Fibroblast of peridontal ligament (primary cell): ENCODE measurements around the gene RASA4B.
"Not testable (repeated sequence)": the region's sequence is repeated elsewhere in the genome, so short reads cannot be mapped to it uniquely, and the experiment has no call there.

ENCODE experiments used
- DNase-seq: peaks from one replicate; pipeline ENCODE4 v3.0.0-alpha.2; 2010; ENCODE audit errors: extremely low read depth

RASA4B gene

DNA sequence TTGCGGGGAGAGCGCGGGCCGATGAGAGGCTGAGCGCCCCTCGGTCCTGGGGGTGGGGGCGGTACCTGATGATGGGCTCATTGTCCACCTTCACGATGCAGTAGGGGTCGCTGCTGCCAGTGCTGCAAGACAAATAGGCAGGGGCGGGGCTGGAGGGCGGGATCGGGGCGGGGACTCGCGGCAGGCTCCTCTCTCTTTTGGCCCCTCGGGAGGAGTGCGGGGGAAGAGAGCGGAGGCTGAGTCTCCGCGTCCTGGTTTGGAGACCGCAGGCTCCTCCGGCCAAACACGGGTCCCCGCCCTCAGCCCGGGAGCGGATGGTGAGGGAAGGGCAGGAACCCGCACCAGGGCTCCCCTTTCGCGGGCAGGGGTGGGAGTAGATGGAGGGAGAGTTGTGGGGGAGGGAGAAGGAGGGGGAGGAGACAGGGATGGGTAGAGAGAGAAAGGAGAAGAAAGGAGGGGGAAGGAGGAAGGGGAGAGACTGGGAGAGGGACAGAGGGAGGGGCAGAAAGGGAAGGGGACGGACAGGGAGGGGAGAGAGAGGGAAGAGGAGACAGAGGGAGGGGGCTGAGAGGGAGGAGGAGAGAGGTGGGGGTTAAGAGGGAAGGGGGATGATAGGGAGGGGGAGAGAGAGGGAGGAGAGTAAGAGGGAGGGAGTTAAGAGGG lies 5.6 kb downstream of the RASA4B start:
- DNase-seq, result not testable (repeated sequence)

DNA sequence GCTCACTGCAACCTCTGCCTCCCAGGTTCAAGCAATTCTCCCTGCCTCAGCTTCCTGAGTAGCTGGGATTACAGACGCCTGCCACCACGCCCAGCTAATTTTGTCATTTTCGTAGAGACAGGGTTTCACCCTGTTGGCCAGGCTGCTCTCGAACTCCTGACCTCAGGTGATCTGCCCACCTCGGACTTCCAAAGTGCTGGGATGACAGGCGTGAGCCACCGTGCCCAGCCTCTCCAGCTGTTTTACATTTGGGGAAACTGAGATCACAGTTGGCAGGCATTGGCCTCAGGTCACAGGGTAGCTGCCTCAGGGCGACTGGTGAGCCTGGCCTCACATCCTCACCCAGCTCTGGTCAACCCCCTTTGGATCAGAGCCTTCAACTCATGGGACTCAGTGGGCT lies 7.0 kb downstream of the RASA4B start:
- DNase-seq, result not testable (repeated sequence)

DNA sequence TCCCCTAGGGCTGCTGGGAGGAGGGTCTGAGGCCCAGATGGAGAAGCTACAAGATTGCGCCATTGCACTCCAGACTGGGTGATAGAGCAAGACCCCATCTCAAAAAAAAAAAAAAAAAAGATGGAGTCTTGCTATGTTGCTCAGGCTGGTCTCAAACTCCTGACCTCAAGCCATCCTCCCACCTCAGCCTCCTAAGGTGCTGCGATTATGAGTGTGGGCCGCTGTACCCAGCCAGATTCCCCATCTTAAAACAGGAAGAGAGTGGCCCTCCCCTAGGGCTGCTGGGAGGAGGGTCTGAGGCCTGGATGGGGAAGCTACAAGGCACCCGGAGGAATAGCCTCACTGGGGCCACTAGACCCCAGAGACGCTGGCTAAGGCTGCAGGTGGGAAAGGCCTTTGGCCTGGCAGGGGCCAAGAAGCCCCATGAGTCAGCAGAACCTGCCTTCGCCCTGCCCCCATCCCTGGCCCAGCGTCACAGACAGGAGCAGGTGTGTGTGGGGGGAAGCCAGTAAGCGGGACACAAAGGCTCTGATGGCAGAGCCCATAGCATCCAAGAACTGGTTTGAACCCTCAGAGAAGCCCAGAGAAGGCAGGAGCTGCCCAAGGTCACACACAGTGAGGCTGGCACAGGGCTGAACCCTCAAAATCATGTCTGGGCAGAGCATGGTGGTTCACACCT lies 10.0 kb downstream of the RASA4B start:
- not testable (repeated sequence) for DNase-seq

DNA sequence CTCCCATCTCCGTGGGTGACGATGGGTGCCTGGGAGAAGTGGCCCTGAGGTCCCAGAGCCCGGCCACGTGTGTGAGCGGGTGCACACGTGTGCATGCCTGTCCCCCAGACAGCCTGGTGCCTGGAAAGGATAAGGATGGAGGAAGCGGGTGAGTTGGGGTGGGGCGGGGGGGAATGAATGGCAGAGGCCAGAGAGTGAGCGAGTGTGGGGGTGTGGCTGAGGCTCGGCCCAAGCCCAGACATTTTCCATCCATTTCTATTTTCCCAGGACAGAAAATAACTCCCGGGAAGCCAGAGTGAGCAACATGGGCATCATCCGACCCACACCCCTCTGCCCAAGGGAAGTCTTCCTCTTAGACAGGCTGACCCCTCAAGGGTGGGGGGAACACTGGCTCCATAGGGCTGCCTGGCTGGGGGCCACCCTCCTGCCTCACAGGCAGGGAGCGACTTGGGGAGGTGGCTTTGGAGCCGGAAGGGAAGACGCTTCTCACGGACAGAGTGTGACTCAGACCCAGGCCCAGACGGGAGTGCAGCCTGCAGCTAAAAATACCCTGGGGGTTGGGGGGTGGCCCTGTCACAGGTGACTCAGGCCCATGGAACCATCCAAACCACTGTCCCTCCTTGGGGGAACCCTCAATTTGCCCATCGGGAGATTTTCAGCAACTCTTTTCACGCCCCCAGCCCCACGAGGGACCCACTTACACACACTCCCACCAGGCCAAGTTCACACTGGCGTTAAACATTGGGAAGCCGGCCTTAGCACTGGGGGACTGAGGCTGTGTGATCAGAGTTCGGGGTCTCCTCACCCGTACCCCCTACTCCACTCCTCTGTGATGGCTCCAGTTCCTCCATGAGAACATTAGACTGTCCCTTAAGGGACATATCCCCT lies 12.0 kb downstream of the RASA4B start:
- not testable (repeated sequence) for DNase-seq

DNA sequence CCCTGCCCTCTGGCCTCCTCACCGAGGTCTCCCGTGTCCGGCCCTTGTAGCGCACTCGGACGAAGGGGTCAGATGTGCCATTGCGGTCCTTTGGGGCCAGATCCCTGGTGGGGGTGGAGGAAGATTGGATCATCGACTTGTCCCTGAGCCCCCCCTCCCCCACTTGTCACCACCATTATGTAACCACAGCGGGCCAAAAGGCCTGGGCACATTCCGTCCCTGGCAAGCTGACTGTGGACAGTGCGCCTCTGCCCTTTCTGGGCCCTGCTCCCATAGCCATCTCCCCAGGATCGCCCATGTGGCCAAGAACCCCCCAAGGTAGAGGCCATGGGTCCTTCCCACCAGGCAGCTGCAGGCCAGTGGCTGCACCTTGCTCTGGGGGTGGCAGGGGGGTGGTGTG lies 14.4 kb downstream of the RASA4B start:
- DNase-seq, result not testable (repeated sequence)

DNA sequence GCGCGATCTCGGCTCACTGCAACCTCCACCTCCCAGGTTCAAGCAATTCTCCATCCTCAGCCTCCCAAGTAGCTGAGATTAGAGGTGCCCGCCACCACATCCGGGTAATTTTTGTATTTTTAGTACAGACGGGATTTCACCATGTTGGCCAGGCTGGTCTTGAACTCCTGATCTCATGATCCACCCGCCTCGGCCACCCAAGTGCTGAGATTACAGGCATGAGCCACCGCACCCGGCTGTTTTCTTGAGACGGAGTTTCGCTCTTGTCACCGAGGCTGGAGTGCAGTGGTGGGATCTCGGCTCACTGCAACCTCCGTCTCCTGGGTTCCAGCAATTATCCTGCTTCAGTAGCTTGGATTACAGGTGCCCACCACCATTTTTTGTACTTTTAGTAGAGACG lies 19.3 kb downstream of the RASA4B start:
- not testable (repeated sequence) for DNase-seq

DNA sequence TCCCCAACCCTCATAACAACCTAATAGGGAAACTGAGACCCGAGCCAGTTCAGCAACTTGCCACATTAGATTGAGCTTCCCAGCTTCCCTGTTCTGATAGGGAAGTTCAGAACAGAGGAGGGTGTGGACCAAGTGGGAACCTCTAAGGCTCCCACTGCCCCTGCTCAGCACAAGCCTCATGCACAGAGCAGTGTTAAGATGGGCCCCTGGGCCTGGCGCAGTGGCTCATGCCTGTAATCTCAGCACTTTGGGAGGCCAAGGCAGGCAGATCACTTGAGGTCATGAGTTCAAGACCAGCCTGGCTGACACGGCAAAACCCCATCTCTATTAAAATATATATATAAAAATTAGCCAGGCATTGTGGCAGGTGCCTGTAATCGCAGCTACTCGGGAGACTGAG lies 20.3 kb downstream of the RASA4B start:
- DNase-seq, result not testable (repeated sequence)

DNA sequence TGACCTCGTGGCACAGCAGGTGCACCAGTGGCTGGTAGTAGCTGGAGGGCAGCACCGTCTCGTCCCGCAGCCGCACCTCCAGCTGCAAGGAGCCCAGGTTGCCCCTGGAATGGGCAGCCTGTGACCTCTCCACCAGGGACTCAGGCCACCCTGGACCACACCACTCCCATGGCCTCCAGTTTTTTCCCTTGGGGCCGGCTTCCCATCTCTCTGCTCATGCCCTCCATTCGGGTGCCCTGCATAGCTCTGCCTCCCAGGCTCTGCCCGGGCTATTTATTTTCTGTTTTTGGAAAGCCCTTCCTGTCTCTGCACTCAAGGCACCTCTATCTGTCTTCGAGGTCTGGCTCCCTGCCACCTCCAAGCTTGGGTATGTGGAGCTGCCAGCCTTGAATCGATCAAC lies 20.7 kb downstream of the RASA4B start:
- DNase-seq, result not testable (repeated sequence)

DNA sequence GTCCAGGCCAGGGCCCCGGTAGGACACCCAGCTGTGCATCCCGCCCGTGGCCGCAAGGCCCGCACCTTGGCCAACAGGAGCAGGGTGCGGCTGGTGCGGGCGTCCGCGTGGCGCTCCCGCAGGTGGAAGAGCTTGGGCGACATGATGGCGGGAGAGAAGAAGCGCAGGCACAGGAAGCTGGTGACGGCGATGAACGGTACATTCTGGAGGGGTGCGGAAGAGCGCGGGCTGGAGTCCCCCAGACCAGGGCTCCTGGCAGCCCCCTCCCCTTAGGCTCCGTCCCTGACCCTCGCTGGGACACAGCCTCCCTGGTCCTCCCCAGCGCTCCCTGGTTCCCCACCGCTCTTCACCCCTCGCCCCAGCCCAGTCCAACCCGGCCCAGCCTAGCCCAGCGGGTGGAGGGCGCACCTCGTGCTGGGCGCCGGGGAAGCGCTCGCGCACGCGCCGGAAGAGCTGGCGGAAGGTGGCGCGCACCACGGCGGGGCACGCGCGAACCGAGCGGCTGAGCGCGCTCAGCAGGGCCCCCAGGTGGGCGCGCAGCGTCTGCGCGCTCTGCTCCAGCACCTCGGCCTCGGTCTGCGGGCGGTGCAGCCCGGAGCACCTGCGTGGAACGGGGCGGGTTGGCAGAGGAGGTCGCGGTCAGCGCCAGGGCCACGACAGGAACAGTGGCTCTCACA lies 23.0 kb downstream of the RASA4B start:
- DNase-seq, result not testable (repeated sequence)

DNA sequence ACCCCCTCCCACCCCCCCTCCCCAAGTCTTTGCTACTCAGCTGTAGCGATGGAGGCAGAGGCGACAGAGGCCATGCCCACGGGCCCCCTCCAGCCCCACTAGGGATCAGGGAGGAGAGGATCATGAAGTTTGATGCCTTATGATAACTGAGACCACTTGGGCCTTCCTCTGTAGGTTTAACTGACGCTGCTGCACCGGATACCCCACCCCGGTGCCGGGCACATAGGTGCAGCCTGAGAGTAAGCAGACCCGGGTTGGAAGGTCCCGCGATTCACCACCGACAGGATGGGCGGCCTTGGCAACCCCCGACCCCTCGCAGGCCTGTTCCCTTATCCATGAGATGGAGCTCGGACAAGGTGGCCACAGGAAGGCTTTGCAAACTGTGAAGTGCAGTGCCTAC lies 23.6 kb downstream of the RASA4B start:
- not testable (repeated sequence) for DNase-seq

DNA sequence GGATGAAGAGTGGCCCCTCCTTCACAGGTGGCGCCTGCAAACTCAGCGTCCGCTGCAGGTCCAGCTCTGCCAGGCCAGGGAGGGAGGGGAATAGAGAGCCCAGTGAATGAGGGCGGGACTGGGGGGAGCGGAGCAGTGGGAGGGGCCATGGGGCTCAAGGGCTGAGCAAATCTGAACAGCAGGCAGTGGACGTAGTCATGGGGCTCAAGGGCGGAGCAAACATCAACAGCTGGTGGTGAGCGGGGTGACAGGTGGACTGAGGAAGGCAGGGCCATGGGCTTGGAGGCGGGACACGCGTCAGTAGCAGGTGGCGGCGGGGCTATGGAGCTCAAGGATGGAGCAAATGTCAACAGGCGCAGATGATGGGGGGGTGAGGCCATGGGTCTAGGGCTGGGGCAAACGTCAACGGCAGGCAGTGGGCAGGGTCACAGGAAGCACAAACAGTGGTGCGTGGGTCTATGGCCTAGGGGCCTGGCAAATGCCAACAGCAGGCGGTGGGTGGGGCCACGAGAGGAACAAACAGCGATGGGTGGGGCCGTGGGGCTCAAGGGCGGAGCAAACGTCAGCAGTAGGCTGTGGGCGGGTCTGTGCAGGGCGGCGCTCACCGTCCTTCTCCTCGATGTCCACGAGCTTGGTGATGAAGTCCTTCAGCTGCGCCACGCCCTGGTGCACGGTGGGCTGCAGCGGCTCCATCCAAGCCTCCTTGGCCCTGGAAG lies 24.2 kb downstream of the RASA4B start:
- DNase-seq, result not testable (repeated sequence)

DNA sequence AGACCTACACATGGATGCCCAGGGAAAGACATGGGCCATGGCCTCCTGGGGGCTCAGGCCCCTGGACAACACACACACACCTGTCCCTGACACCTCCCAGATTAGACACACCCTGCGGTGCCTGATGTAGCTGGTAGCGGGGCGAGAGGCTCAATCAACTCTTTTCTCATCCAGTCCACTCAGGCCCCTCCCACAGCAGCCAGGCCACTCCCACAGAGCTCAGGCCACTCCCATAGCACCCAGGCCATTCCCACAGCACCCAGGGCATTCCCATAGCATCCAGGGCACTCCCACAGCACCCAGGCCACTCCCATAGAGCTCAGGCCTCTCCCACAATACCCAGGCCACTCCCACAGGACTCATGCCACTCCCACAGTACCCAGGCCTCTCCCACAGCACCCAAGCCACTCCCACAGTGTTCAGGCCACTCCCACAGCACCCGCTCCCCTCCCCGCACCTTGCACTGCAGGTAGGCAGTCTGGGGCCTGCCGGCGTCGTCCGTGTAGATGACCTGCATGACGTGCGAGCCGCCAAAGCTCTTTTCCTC lies 27.0 kb downstream of the RASA4B start:
- DNase-seq, result not testable (repeated sequence)

DNA sequence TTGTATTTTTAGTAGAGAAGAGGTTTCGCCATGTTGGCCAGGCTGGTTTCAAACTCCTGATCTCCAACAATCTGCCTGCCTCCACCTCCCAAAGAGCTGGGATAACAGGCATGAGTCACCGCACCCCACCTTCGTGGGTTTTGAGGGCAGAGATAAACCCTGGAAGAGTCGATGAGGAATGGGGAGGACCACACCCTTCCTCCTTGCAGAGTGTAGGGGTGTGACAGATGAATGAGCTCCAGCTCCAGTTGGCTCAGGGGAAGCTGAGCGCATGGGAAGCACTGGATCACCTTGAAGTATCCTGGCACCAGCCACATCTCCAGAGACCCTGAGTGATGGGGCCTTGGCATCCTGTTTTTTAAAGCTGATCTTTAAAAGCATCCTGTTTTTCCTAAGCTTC lies 33.3 kb downstream of the RASA4B start:
- not testable (repeated sequence) for DNase-seq

DNA sequence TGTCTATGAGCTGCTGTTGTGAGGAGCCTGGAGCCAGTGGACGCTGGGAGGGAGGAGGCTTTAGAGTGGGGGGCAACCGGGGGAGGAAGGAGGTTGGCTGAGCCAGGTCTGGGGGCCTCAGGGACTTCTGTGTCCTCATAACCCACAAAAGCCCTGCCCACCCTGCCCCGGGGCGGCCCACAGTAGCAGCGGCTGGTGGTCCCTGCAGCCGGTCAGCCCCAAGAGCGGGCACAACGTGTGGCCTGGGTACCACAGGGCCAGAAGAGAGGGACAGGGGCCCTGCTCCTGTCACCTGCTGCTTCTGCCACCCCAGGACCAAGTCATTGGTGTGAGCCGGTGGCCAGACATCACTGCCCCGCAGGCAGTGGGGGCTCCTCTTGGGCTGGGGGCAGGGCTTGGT lies 35.6 kb downstream of the RASA4B start:
- DNase-seq, result not testable (repeated sequence)

DNA sequence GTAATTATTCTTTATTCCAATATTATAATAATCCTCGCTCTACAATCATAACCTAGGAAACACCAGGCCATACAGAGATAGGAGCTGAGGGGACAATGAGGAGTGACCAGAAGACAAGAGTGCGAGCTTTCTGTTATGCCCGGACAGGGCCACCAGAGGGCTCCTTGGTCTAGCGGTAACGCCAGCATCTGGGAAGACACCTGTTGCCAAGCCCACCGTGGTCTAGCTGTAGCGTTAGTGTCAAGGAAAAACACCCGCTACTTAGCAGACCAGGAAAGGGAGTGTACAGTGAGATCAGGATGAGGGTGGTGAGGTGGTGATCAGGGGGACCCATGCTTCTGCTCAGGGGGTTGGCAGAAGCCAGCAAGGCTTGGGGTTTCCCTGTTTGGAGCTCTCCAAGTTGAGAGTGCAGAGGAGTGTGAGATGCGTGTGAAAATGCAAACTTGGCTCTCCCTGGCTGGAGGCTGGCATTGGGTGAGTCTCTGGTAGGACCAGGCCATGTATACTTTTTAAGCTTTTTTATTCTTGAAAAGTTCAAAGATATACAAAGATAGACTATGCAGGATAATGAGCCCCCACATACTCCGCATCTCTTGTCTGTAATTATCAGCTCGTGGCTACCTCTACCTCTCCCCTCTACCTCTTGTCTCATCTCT lies 37.5 kb downstream of the RASA4B start:
- not testable (repeated sequence) for DNase-seq

DNA sequence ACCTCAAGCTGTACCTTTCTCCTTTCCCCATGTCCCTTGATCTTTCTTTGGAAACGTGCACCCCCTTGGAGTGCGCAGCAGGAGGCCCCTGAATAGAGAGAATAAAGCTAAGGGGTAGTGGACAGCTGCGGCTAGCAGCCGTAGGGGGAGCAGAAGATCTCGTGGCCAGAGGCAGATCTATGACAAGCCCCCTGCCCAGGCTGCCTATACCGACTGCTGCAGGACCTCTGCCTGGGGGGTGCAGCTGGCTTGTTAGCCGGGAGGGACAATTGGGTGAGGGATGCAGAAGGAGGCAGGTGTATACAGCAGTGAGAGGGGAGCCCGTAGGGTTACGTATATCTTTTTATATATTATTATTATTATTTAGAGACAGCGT lies 38.4 kb downstream of the RASA4B start:
- not testable (repeated sequence) for DNase-seq

DNA sequence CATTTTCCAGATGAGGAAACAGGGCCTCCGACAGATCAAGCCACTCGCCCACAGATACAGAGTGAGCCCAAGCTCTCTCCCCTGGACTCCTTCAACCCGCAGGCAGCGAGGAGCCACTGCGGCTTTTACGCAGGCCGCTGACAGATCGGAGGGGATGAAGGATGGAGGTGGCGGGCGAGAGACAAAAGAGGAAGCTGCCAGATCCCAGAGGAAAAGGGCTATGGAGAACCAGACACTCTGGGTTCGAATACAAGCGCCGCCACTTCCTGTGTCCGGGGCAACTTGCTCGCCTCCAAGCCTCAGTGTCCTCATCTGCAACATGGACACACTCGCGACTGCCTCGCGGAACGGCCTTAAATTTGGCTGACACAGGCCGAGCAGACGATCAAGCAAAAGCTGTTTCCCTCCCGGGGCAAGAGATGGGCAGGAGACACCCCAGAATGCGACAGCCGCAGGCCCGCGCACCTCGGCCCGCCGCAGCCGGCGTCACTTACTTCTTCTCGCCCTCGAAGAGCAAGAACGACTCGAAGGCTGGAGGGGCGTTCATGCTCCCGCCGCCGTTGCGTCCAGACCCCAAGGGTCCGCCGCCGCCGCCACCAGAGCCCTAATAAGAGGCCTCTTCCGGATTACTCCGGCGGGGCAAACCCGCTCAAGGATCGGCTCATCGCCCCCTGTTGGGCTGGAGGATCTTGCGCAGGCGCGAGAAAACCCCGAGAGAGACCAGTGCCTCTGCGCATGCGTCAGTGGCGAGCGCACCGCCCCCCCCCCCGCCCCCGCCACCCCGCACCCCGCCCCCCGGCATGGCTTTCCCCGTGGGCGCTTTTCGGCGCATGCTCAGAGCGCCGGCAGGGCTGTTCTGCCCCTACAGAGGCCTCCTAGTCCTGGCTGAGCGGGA lies 39.0 kb downstream of the RASA4B start, which contains the start of gene POLR2J:
POLR2J (minus strand) TSS at position 609 of the 895 bp plus-strand sequence; CDS start at position 547, 62 bp downstream.
- DNase-seq, result peak; percentile 67

DNA sequence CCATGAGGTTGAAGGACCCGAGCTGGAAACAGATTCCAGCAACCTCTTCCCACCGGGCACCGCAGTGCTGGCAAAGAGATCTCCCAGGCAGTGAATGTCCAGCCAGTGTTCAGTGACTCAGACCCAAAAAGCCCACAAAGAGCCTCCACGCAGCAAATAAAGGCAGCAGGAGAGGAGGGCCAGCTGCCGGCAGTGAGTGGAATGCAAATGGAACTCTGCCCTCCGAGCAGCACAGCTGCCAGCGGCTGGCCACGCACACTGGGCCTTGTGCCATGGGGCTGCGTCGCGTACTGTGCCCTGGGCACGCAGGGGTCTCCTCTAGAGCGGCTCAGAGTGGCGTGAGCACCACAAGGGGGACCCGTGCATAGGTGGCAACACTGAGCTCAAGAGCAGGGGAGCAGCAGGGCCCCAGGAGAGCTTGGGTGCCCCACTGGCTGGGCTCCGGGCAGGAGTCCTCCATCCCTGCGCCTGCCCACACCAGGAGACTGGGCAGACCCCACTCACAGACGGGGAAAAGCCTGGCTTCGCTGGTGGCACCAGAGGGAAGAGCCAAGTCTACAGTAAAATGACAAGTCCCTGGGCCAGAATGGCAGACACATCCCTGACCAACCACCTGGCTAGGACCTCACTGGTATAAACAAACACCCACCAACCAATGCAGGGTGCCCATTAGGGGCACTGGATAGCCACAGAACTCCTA lies 42.7 kb downstream of the RASA4B start:
- DNase-seq, result peak; percentile 31

DNA sequence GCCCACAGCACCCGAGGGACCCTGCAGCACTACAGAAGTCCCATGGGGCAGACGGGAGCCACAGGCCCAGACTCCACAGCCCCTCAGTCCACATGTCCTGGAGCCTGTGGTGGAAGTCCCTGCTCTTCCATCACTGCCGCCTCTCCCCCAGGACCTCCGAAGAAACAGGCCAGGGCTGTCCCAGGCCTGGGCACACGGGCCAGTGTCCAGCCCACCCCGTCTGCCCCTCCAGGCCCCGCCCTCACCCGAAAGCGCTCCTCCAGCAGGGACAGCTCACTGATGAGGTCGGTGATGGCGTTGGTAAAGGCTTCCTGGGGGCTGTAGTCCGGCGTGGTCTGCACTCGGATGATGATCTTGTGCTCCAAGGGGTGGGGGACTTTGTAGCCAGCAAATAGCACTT lies 43.5 kb downstream of the RASA4B start:
- DNase-seq, result not testable (repeated sequence)
